Sigmoid colon (tissue), 7 donors: ENCODE data around the gene TBCD. TPM values are rescaled to one million over a fixed set of nuclear protein-coding genes. Genes with fewer than 3 reads are reported as not detected.

Experiments
- DNase-seq: peaks from one replicate; pipeline ENCODE4 v3.0.0-alpha.2; 2019
- H3K27ac ChIP-seq, 4 donors: fragments of 200-600 bp; sonication (generic); one replicate each; pipeline ENCODE4 v1.5.1; 2016 to 2019; ENCODE audit warnings: mild to moderate bottlenecking in 1 of 4
- H3K27me3 ChIP-seq, 3 donors: fragments of 200-600 bp; sonication (generic); one replicate each; pipeline ENCODE4 v1.5.1; 2019; ENCODE audit warnings: mild to moderate bottlenecking in 1 of 3
- H3K36me3 ChIP-seq, 4 donors: fragments of 200-600 bp; sonication (generic); one replicate each; pipeline ENCODE4 v1.5.1; 2016 to 2019
- H3K4me1 ChIP-seq, 4 donors: fragments of 200-600 bp; sonication (generic); one replicate each; pipeline ENCODE4 v1.5.1; 2017 to 2019
- H3K4me3 ChIP-seq, 4 donors: fragments of 200-600 bp; sonication (generic); one replicate each; pipeline ENCODE4 v1.5.1; 2017 to 2019; ENCODE audit warnings: mild to moderate bottlenecking in 2 of 4, moderate library complexity in 1 of 4
- H3K9me3 ChIP-seq, 4 donors: fragments of 200-600 bp in 3 of 4; sonication (generic) in 3 of 4; one replicate each; pipeline versions ENCODE4 v1.5.1 to v1.6.1; 2013 to 2019
- EP300 ChIP-seq, 4 donors: sonication (generic); formaldehyde crosslinking; IDR thresholded peaks; one replicate each; pipeline ENCODE4 v1.6.1; 2017; ENCODE audit warnings: antibody characterized with exemption in 4 of 4
- POLR2A ChIP-seq, 2 donors: fragments of 450-650 bp; IDR thresholded peaks; one replicate each; pipeline ENCODE4 v1.6.1; 2016; ENCODE audit warnings: antibody characterized with exemption in 2 of 2, mild to moderate bottlenecking in 2 of 2, moderate library complexity in 2 of 2
- POLR2AphosphoS5 ChIP-seq, 4 donors: sonication (generic); formaldehyde crosslinking; IDR thresholded peaks; one replicate each; pipeline ENCODE4 v1.6.1; 2017; ENCODE audit warnings: antibody characterized with exemption in 4 of 4
- WGBS, 2 donors: extraction: QIAGEN DNeasy Blood & Tissue Kit; methylation state at CpG; one replicate each; pipeline ENCODE4 v1.1.7; 2013; 5-methylcytosine and 5-hydroxymethylcytosine counted together
- intact Hi-C: fragments of 100-400 bp; cut with DNase I; formaldehyde crosslinking; loops from one replicate; pipeline ENCODE4 v1.15.1; 2023
- polyA plus RNA-seq, 3 donors: library from polyadenylated mRNA; stranded (reverse); fragments of 200-250 nt; gene quantifications; one replicate each; pipeline ENCODE4 v1.2.3, GENCODE V29; 2013
- total RNA-seq, 4 donors: library from RNA; depleted of rRNA; stranded (reverse); fragments of >200 nt; gene quantifications; one replicate each; pipeline ENCODE4 v1.1.0, GENCODE V29; 2016
- TF ChIP-seq, protein P1 (sequence below), 4 experiments: fragments of 450-650 bp in 3 of 4; fragments of 200-600 bp in 1 of 4; IDR thresholded peaks; one replicate each; pipeline ENCODE4 v1.5.1; 2016 to 2019; ENCODE audit warnings: antibody characterized with exemption in 4 of 4, mild to moderate bottlenecking in 3 of 4, moderate library complexity in 2 of 4
- donor health status: healthy with polysubstance abuse.
- donor health status: Bipolar disorder and iron deficiency.
- donor health status: healthy.

The TBCD gene
- total and polyA plus RNA-seq, 7 donors, result 11.1 to 77.4 (median 34.2) TPM

DNA sequence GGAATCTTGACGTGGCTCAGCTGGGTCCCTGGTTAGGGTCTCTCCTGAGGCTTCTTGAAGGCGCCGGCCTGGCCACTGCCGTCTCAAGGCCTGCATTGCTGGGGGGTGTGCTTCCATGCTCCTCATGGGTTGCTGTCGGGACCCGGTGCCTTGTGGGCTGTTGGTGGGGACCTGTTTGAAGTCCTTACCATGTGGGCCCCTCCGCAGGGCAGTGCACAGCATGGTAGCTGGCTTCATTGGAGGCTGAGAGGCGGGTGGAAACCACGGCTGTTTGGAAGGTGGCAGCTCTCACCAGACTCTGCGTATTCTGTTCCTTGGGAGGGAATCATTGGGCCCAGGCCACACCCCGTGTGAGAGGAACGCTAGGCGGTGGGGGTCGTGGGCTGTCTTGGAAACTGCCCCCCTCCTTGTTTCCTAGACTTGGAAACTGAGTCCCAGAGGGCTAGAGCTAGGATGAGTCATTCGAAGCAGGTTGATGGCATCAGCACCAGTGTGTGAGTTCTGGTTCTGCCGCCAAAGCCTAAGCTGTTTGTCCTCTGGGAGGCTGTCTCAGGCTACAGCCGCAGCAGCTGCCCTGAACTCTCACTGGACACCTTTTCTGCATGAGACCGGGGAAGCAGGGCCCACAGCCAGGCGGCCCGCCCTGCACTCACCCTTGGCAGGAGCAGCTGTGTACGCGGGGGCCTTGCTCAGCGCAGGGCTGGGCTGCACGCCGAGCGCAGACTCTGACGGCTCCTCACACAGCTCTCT lies 52.8 kb downstream of the TBCD start:
- WGBS, 2 donors, result 85 to 88% methylated on average over 27 of the region's 27 CpGs
- Histone ChIP-seq H3K4me1 (peaks cover 0 to 19% (median 15%) of the 10 kb centered on the region in 4 donors), H3K27ac (peak overlapping the region; percentile 77 to 80 (median 80)), H3K36me3 (peaks cover 0 to 29% (median 6%) of the 10 kb centered on the region in 4 donors), H3K9me3 (no peaks in the 10 kb centered on the region), H3K4me3 (no peak overlapping the region), H3K27me3 (no peaks in the 10 kb centered on the region)
- TF ChIP-seq POLR2A (IDR thresholded peaks at IDR 0.05) (no peak), POLR2AphosphoS5 (IDR thresholded peaks at IDR 0.05) (peak; percentile 51 to 82 (median 64)), EP300 (IDR thresholded peaks at IDR 0.05) (peak in 2 of 4 donors; percentile 12 to 60)
- TF ChIP-seq, protein P1, sequence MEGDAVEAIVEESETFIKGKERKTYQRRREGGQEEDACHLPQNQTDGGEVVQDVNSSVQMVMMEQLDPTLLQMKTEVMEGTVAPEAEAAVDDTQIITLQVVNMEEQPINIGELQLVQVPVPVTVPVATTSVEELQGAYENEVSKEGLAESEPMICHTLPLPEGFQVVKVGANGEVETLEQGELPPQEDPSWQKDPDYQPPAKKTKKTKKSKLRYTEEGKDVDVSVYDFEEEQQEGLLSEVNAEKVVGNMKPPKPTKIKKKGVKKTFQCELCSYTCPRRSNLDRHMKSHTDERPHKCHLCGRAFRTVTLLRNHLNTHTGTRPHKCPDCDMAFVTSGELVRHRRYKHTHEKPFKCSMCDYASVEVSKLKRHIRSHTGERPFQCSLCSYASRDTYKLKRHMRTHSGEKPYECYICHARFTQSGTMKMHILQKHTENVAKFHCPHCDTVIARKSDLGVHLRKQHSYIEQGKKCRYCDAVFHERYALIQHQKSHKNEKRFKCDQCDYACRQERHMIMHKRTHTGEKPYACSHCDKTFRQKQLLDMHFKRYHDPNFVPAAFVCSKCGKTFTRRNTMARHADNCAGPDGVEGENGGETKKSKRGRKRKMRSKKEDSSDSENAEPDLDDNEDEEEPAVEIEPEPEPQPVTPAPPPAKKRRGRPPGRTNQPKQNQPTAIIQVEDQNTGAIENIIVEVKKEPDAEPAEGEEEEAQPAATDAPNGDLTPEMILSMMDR (IDR thresholded peaks at IDR 0.05), result no peak
- peak; percentile 95 for DNase-seq
- intact Hi-C loops, result no loop called here

DNA sequence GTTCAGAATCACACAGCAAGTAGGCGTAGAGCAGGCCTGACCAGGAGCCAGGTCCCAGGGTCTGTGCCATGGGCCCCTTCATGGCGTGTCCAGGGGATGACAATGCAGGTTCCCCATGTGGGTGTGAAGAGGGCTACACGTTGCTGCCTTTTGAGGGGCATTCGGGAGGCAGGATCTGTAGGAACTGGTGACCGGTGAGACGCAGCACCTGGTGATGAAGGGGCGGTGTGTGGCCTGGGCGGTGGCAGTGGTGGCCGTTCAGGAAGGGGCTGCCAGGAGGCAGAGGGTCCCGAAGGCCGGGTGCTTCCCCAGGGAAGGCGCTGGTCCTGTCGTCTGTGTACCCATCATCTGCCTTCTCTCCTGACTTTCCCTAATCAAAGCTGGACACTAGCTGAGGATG lies 53.4 kb downstream of the TBCD start:
- 93 to 94% methylated on average over 13 of the region's 13 CpGs for WGBS, 2 donors
- H3K9me3 ChIP-seq, result no peaks in the 10 kb centered on the region
- H3K4me3 ChIP-seq, result no peak overlapping the region
- H3K4me1 ChIP-seq, result peaks cover 0 to 22% (median 17%) of the 10 kb centered on the region in 4 donors
- no peak for TF ChIP-seq POLR2AphosphoS5 (IDR thresholded peaks at IDR 0.05)
- TF ChIP-seq POLR2A (IDR thresholded peaks at IDR 0.05), result no peak
- DNase-seq, result no peak
- intact Hi-C loops, result no loop called here
- H3K27me3 ChIP-seq, result no peaks in the 10 kb centered on the region
- peak overlapping the region; percentile 77 to 80 (median 80) for H3K27ac ChIP-seq
- H3K36me3 ChIP-seq, result peaks cover 0 to 23% (median 6%) of the 10 kb centered on the region in 4 donors

DNA sequence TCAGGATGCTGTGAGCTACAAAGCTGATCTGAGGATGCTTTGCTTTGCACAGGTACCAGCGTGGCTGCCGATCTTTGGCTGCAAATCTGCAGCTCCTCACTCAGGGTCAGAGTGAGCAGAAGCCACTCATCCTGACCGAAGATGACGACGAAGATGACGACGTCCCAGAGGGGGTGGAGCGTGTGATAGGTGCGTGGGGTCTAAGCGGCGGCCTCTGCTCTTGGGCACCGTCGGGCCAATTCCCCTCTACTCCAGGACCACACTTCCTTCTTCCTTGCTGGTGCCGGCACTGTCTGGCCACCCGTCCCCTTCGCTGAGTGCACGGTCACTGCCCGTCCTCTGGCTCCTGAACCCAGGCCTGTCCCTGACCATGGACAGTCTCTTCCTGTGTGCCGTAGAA lies 54.0 kb downstream of the TBCD start:
- WGBS, 2 donors, result 93 to 94% methylated on average over 19 of the region's 19 CpGs
- H3K4me3 ChIP-seq, result no peak overlapping the region
- H3K27ac ChIP-seq, result no peak overlapping the region
- H3K4me1 ChIP-seq, result peaks cover 0 to 22% (median 17%) of the 10 kb centered on the region in 4 donors
- H3K9me3 ChIP-seq, result no peaks in the 10 kb centered on the region
- no peaks in the 10 kb centered on the region for H3K27me3 ChIP-seq
- TF ChIP-seq EP300 (IDR thresholded peaks at IDR 0.05) (no peak), POLR2AphosphoS5 (IDR thresholded peaks at IDR 0.05) (no peak), POLR2A (IDR thresholded peaks at IDR 0.05) (no peak)
- TF ChIP-seq, protein P1 (IDR thresholded peaks at IDR 0.05), result no peak
- intact Hi-C loops, result no loop called here
- H3K36me3 ChIP-seq, result peaks cover 0 to 22% (median 5%) of the 10 kb centered on the region in 4 donors
- DNase-seq, result no peak

DNA sequence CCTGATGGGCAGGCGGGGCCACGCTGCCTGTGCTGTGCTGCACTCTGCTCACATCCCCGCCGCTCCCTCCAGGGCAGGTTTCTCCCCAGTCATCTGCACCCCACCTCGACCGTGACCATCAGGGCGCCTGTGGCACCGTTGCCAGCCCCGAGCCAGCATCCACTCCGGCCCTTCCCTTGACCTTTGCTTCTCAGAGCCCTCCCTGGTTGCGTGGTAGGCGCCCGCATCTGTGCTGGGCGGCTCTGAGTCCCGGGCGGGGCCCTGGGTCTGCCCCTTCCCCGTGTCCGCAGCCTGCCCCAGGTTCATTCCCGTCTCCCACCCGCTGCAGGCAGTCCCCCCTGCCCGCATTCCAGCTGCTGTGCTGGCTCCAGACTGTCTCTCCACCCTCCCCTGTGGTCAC lies 54.8 kb downstream of the TBCD start:
- peak overlapping the region in 1 of 4 donors; percentile 25 for H3K27ac ChIP-seq
- WGBS, 2 donors, result 89 to 92% methylated on average over 21 of the region's 21 CpGs
- no peak for TF ChIP-seq POLR2A (IDR thresholded peaks at IDR 0.05)
- TF ChIP-seq, protein P1 (IDR thresholded peaks at IDR 0.05), result no peak
- TF ChIP-seq EP300 (IDR thresholded peaks at IDR 0.05), result no peak
- TF ChIP-seq POLR2AphosphoS5 (IDR thresholded peaks at IDR 0.05), result no peak
- H3K9me3 ChIP-seq, result no peaks in the 10 kb centered on the region
- no peak overlapping the region for H3K4me3 ChIP-seq
- intact Hi-C loops, result no loop called here
- no peaks in the 10 kb centered on the region for H3K27me3 ChIP-seq
- DNase-seq, result no peak
- peaks cover 0 to 25% (median 7%) of the 10 kb centered on the region in 4 donors for H3K36me3 ChIP-seq
- peaks cover 0 to 22% (median 17%) of the 10 kb centered on the region in 4 donors for H3K4me1 ChIP-seq

DNA sequence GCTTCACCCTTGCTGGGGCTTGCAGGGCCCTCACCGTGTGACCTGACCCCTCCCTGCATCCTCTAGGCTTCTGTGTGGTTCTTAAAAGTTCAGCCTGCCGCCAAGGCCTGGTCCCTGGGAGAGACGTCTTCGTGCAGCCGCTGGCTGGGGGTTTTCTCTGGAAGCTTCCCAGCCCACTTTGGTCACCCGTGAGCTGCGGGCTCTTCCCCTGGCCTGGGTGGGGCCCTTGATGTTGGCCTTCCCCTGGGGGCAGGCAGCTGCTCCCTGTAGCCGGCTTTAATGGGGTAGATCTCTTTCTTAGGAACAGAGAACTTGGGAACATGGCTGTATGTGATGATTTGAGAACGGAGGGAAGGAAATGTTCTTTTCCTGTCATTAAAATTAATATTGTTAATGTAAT lies 55.2 kb downstream of the TBCD start:
- Histone ChIP-seq H3K36me3 (peaks cover 0 to 30% (median 7%) of the 10 kb centered on the region in 4 donors), H3K4me1 (peaks cover 0 to 22% (median 17%) of the 10 kb centered on the region in 4 donors), H3K4me3 (no peak overlapping the region), H3K27ac (peak overlapping the region in 1 of 4 donors; percentile 25), H3K27me3 (no peaks in the 10 kb centered on the region), H3K9me3 (no peaks in the 10 kb centered on the region)
- TF ChIP-seq EP300 (IDR thresholded peaks at IDR 0.05), result no peak
- no peak for TF ChIP-seq POLR2AphosphoS5 (IDR thresholded peaks at IDR 0.05)
- TF ChIP-seq POLR2A (IDR thresholded peaks at IDR 0.05), result no peak
- TF ChIP-seq, protein P1 (IDR thresholded peaks at IDR 0.05), result no peak
- intact Hi-C loops, result no loop called here
- 87 to 91% methylated on average over 9 of the region's 9 CpGs for WGBS, 2 donors
- DNase-seq, result no peak
